Suprapubic skin (tissue), 4 donors: ENCODE measurements around the gene SUPT20H. TPM values are rescaled to one million over a fixed set of nuclear protein-coding genes. Genes with fewer than 3 reads are reported as not detected.

Experiments
- DNase-seq, 2 donors: peaks; one replicate each; pipeline ENCODE4 v3.0.0-alpha.2; 2019; ENCODE audit warnings: low spot score in 2 of 2
- H3K27ac ChIP-seq: fragments of 200-600 bp; sonication (generic); one replicate; pipeline ENCODE4 v1.5.1; 2019
- H3K27me3 ChIP-seq: fragments of 200-600 bp; sonication (generic); one replicate; pipeline ENCODE4 v1.5.1; 2019
- H3K36me3 ChIP-seq: fragments of 200-600 bp; sonication (generic); one replicate; pipeline ENCODE4 v1.5.1; 2019
- H3K4me1 ChIP-seq: fragments of 200-600 bp; sonication (generic); one replicate; pipeline ENCODE4 v1.5.1; 2019
- H3K4me3 ChIP-seq: fragments of 200-600 bp; sonication (generic); one replicate; pipeline ENCODE4 v1.5.1; 2019; ENCODE audit warnings: mild to moderate bottlenecking
- H3K9me3 ChIP-seq: fragments of 200-600 bp; sonication (generic); one replicate; pipeline ENCODE4 v1.5.1; 2019
- CTCF ChIP-seq, 2 donors: fragments of 200-600 bp in 1 of 2; fragments of 450-650 bp in 1 of 2; sonication (generic) in 1 of 2; IDR thresholded peaks; one replicate each; pipeline ENCODE4 v1.5.1; 2016 to 2019; ENCODE audit warnings: antibody characterized with exemption in 2 of 2, mild to moderate bottlenecking in 1 of 2, moderate library complexity in 1 of 2
- EP300 ChIP-seq: sonication (generic); formaldehyde crosslinking; IDR thresholded peaks from one replicate; pipeline ENCODE4 v1.6.1; 2017; ENCODE audit warnings: antibody characterized with exemption
- POLR2A ChIP-seq, 2 donors: fragments of 450-650 bp; IDR thresholded peaks; one replicate each; pipeline ENCODE4 v1.6.1; 2017; ENCODE audit warnings: antibody characterized with exemption in 2 of 2, mild to moderate bottlenecking in 2 of 2, moderate library complexity in 2 of 2
- POLR2AphosphoS5 ChIP-seq, 3 donors: sonication (generic); formaldehyde crosslinking; IDR thresholded peaks; one replicate each; pipeline ENCODE4 v1.6.1; 2017; ENCODE audit warnings: antibody characterized with exemption in 3 of 3
- WGBS: methylation state at CpG from one replicate; pipeline ENCODE4 v1.1.5; 2018; 5-methylcytosine and 5-hydroxymethylcytosine counted together
- total RNA-seq, 4 donors: library from RNA; depleted of rRNA; stranded (reverse); fragments of >200 nt; gene quantifications; one replicate each; pipeline ENCODE4 v1.1.0, GENCODE V29; 2016

Gene SUPT20H
- total RNA-seq, 4 donors from 2014 or later, result 18.4 to 74.0 (median 42.9) TPM

- WGBS, result 82% methylated on average over 5 of the region's 5 CpGs
- Histone ChIP-seq H3K36me3 (peaks cover 77% of the 10 kb centered on the region), H3K4me3 (no peak overlapping the region), H3K4me1 (no peaks in the 10 kb centered on the region), H3K27me3 (no peaks in the 10 kb centered on the region), H3K27ac (no peak overlapping the region), H3K9me3 (no peaks in the 10 kb centered on the region)
- DNase-seq, result no peak
- no peak for TF ChIP-seq CTCF (IDR thresholded peaks at IDR 0.05)
- TF ChIP-seq POLR2AphosphoS5 (IDR thresholded peaks at IDR 0.05), result no peak
- no peak for TF ChIP-seq POLR2A (IDR thresholded peaks at IDR 0.05)
- TF ChIP-seq EP300, result no peak
These were observed 49.8 kb downstream of the SUPT20H start for GRCh38 chr13:37009692-37010091.

GRCh38 chr13:37001921-37002250 lies 57.6 kb downstream of the SUPT20H start:
- no peak for DNase-seq
- 26% methylated on average over 3 of the region's 3 CpGs for WGBS
- TF ChIP-seq POLR2AphosphoS5 (IDR thresholded peaks at IDR 0.05), result no peak
- TF ChIP-seq POLR2A (IDR thresholded peaks at IDR 0.05), result no peak
- TF ChIP-seq CTCF (IDR thresholded peaks at IDR 0.05), result no peak
- no peak for TF ChIP-seq EP300
- Histone ChIP-seq H3K27me3 (no peaks in the 10 kb centered on the region), H3K9me3 (no peaks in the 10 kb centered on the region), H3K36me3 (peaks cover 33% of the 10 kb centered on the region), H3K27ac (no peak overlapping the region), H3K4me1 (peaks cover 17% of the 10 kb centered on the region), H3K4me3 (no peak overlapping the region)

- peak within 1 kb of the TSS; percentile 68 for H3K4me3 ChIP-seq
- H3K9me3 ChIP-seq, result no peaks in the 10 kb centered on the region
- WGBS, result 0% methylated on average over 21 of the region's 52 CpGs
- peaks cover 20% of the 10 kb centered on the region for H3K4me1 ChIP-seq
- peak; percentile 93 to 95 for DNase-seq
- peak in 1 of 3 donors; percentile 41 for TF ChIP-seq POLR2AphosphoS5 (IDR thresholded peaks at IDR 0.05)
- no peak for TF ChIP-seq EP300
- peak; percentile 56 to 99 for TF ChIP-seq CTCF (IDR thresholded peaks at IDR 0.05)
- TF ChIP-seq POLR2A (IDR thresholded peaks at IDR 0.05), result peak in 1 of 2 donors; percentile 48
- peaks cover 25% of the 10 kb centered on the region for H3K36me3 ChIP-seq
- peak within 1 kb of the TSS; percentile 98 for H3K27ac ChIP-seq
- H3K27me3 ChIP-seq, result no peaks in the 10 kb centered on the region
These were observed 60.3 kb downstream of the SUPT20H start, which contains the start of gene ALG5 for GRCh38 chr13:36999054-36999714. Gene ALG5 (minus strand): TSS chr13:36999340. CDS start chr13:36999300, 40 bp downstream.

- Histone ChIP-seq H3K9me3 (no peaks in the 10 kb centered on the region), H3K36me3 (peaks cover 25% of the 10 kb centered on the region), H3K4me3 (peak overlapping the region; percentile 68), H3K27me3 (no peaks in the 10 kb centered on the region), H3K4me1 (peaks cover 20% of the 10 kb centered on the region), H3K27ac (peak overlapping the region; percentile 98)
- WGBS, result under 1% methylated on average over 17 of the region's 21 CpGs
- TF ChIP-seq CTCF (IDR thresholded peaks at IDR 0.05), result no peak
- no peak for TF ChIP-seq EP300
- TF ChIP-seq POLR2A (IDR thresholded peaks at IDR 0.05), result no peak
- no peak for TF ChIP-seq POLR2AphosphoS5 (IDR thresholded peaks at IDR 0.05)
- DNase-seq, result peak; percentile 66 to 79
These were observed 60.9 kb downstream of the SUPT20H start for GRCh38 chr13:36998624-36999041.

GRCh38 chr13:36997716-36998427 lies 61.6 kb downstream of the SUPT20H start:
- no peaks in the 10 kb centered on the region for H3K9me3 ChIP-seq
- no peak overlapping the region for H3K27ac ChIP-seq
- no peak for DNase-seq
- peaks cover 20% of the 10 kb centered on the region for H3K4me1 ChIP-seq
- H3K27me3 ChIP-seq, result no peaks in the 10 kb centered on the region
- H3K36me3 ChIP-seq, result peaks cover 29% of the 10 kb centered on the region
- WGBS, result 57% methylated on average over 6 of the region's 6 CpGs
- no peak for TF ChIP-seq POLR2AphosphoS5 (IDR thresholded peaks at IDR 0.05)
- TF ChIP-seq POLR2A (IDR thresholded peaks at IDR 0.05), result no peak
- no peak for TF ChIP-seq EP300
- TF ChIP-seq CTCF (IDR thresholded peaks at IDR 0.05), result no peak
- peak overlapping the region; percentile 68 for H3K4me3 ChIP-seq
